ENCODE measurements around the gene LPP.

GRCh38 chr3:188925376-188925775 lies 771.4 kb downstream of the LPP start:
- TF ChIP-seq, protein P1, sequence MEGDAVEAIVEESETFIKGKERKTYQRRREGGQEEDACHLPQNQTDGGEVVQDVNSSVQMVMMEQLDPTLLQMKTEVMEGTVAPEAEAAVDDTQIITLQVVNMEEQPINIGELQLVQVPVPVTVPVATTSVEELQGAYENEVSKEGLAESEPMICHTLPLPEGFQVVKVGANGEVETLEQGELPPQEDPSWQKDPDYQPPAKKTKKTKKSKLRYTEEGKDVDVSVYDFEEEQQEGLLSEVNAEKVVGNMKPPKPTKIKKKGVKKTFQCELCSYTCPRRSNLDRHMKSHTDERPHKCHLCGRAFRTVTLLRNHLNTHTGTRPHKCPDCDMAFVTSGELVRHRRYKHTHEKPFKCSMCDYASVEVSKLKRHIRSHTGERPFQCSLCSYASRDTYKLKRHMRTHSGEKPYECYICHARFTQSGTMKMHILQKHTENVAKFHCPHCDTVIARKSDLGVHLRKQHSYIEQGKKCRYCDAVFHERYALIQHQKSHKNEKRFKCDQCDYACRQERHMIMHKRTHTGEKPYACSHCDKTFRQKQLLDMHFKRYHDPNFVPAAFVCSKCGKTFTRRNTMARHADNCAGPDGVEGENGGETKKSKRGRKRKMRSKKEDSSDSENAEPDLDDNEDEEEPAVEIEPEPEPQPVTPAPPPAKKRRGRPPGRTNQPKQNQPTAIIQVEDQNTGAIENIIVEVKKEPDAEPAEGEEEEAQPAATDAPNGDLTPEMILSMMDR (IDR thresholded peaks at IDR 0.05; ENCODE audit: low read length): no peak
- TF ChIP-seq EZH2 (optimal IDR thresholded peaks at IDR 0.05; ENCODE audit: low read depth, low read length): no peak

Measured in MM.1S (cell line).